Thyroid gland (tissue), 4 donors: ENCODE measurements around the gene AKT2. TPM values are rescaled to one million over a fixed set of nuclear protein-coding genes. Genes with fewer than 3 reads are reported as not detected.

Experiments
- DNase-seq, 2 donors: peaks; one replicate each; pipeline ENCODE4 v3.0.0-alpha.2; 2019
- H3K27ac ChIP-seq, 3 donors: fragments of 200-600 bp; sonication (generic); 1 replicate in 2 of 3; 2 replicates in 1 of 3; pipeline ENCODE4 v1.5.1; 2016 to 2019; ENCODE audit warnings: mild to moderate bottlenecking in 1 of 3, moderate library complexity in 1 of 3
- H3K27me3 ChIP-seq: fragments of 200-600 bp; sonication (generic); one replicate; pipeline ENCODE4 v1.5.1; 2019
- H3K36me3 ChIP-seq, 2 donors: fragments of 200-600 bp; sonication (generic); one replicate each; pipeline ENCODE4 v1.5.1; 2016 to 2019
- H3K4me1 ChIP-seq, 2 donors: fragments of 200-600 bp; sonication (generic); one replicate each; pipeline ENCODE4 v1.5.1; 2017 to 2019
- H3K4me3 ChIP-seq, 3 donors: fragments of 200-600 bp; sonication (generic); replicated peaks in 1 of 3; 1 replicate in 2 of 3; 2 replicates in 1 of 3; pipeline ENCODE4 v1.5.1; 2016; ENCODE audit warnings: mild to moderate bottlenecking in 1 of 3
- H3K9me3 ChIP-seq: fragments of 200-600 bp; sonication (generic); one replicate; pipeline ENCODE4 v1.5.1; 2017
- POLR2A ChIP-seq, 2 donors: fragments of 450-650 bp; IDR thresholded peaks; one replicate each; pipeline ENCODE4 v1.6.1; 2017; ENCODE audit warnings: antibody characterized with exemption in 2 of 2, mild to moderate bottlenecking in 2 of 2, moderate library complexity in 1 of 2
- WGBS, 2 donors: methylation state at CpG; one replicate each; pipeline ENCODE4 v1.1.5; 2017; 5-methylcytosine and 5-hydroxymethylcytosine counted together
- intact Hi-C: fragments of 100-400 bp; cut with DNase I; formaldehyde crosslinking; loops from one replicate; pipeline ENCODE4 v1.15.1; 2023
- total RNA-seq, 4 donors: library from RNA; depleted of rRNA; stranded (reverse); fragments of >200 nt; gene quantifications; one replicate each; pipeline ENCODE4 v1.2.3, GENCODE V29; 2016
- TF ChIP-seq, protein P1 (sequence below), 6 experiments: fragments of 200-600 bp in 3 of 6; fragments of 450-650 bp in 3 of 6; sonication (generic) in 3 of 6; IDR thresholded peaks; one replicate each; pipeline ENCODE4 v1.5.1; 2016 to 2019; ENCODE audit warnings: antibody characterized with exemption in 6 of 6, mild to moderate bottlenecking in 2 of 6, inconsistent platforms in 1 of 6, moderate library complexity in 1 of 6

The AKT2 gene
- total RNA-seq, 4 donors from 2014 or later: 166 to 285 (median 190) TPM

DNA sequence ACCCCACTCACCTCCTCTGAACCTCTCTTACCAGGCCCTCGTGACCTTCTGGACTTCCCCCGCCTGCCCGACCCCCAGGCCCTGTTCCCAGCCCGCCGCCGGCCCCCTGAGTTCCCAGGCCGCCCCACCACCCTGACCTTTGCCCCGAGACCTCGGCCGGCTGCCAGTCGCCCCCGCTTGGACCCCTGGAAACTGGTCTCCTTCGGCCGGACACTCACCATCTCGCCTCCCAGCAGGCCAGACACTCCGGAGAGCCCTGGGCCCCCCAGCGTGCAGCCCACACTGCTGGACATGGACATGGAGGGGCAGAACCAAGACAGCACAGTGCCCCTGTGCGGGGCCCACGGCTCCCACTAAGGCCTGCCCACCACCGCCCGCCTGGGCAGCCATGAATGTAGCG, 70.2 kb downstream of the AKT2 start:
- H3K36me3 ChIP-seq: peaks cover 0 to 3% of the 10 kb centered on the region in 2 donors
- TF ChIP-seq, protein P1, sequence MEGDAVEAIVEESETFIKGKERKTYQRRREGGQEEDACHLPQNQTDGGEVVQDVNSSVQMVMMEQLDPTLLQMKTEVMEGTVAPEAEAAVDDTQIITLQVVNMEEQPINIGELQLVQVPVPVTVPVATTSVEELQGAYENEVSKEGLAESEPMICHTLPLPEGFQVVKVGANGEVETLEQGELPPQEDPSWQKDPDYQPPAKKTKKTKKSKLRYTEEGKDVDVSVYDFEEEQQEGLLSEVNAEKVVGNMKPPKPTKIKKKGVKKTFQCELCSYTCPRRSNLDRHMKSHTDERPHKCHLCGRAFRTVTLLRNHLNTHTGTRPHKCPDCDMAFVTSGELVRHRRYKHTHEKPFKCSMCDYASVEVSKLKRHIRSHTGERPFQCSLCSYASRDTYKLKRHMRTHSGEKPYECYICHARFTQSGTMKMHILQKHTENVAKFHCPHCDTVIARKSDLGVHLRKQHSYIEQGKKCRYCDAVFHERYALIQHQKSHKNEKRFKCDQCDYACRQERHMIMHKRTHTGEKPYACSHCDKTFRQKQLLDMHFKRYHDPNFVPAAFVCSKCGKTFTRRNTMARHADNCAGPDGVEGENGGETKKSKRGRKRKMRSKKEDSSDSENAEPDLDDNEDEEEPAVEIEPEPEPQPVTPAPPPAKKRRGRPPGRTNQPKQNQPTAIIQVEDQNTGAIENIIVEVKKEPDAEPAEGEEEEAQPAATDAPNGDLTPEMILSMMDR (IDR thresholded peaks at IDR 0.05): no peak
- no peak for TF ChIP-seq POLR2A (IDR thresholded peaks at IDR 0.05)
- no peak for DNase-seq
- 90 to 95% methylated on average over 20 to 22 of the region's 22 CpGs for WGBS, 2 donors
- no peak overlapping the region for H3K4me3 ChIP-seq
- no peaks in the 10 kb centered on the region for H3K9me3 ChIP-seq
- H3K27me3 ChIP-seq: no peaks in the 10 kb centered on the region
- peaks cover 0 to 22% of the 10 kb centered on the region in 2 donors for H3K4me1 ChIP-seq
- intact Hi-C loops: no loop called here
- no peak overlapping the region for H3K27ac ChIP-seq

DNA sequence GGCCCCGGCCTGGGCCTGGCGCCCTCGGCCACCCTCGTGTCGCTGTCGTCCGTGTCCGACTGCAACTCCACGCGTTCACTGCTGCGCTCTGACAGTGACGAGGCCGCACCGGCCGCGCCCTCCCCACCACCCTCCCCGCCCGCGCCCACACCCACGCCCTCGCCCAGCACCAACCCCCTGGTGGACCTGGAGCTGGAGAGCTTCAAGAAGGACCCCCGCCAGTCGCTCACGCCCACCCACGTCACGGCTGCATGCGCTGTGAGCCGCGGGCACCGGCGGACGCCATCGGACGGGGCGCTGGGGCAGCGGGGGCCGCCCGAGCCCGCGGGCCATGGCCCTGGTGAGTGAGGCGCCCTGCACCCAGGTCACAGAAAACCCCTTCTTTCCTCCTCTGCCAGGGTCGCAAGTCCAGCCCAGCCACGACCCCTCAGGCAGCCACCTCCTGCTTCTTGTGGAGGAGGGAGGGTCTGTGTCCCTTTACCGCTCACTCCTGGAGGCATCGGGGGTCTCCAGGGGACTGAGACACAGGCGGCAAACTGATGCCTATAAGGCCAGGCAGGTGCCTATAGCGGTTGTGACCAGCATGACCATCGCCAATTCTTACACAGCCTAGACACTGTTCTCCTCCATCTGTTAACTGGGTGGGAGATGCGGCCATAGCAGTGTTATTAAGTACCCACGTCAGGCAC, 71.1 kb downstream of the AKT2 start:
- no peaks in the 10 kb centered on the region for H3K27me3 ChIP-seq
- no peak for DNase-seq
- intact Hi-C loops: no loop called here
- WGBS, 2 donors: 94 to 96% methylated on average over 27 to 38 of the region's 50 CpGs
- no peaks in the 10 kb centered on the region for H3K9me3 ChIP-seq
- H3K36me3 ChIP-seq: peaks cover 0 to 6% of the 10 kb centered on the region in 2 donors
- no peak overlapping the region for H3K27ac ChIP-seq
- no peak for TF ChIP-seq POLR2A (IDR thresholded peaks at IDR 0.05)
- TF ChIP-seq, protein P1 (IDR thresholded peaks at IDR 0.05): no peak
- peaks cover 0 to 22% of the 10 kb centered on the region in 2 donors for H3K4me1 ChIP-seq
- H3K4me3 ChIP-seq: no peak overlapping the region

DNA sequence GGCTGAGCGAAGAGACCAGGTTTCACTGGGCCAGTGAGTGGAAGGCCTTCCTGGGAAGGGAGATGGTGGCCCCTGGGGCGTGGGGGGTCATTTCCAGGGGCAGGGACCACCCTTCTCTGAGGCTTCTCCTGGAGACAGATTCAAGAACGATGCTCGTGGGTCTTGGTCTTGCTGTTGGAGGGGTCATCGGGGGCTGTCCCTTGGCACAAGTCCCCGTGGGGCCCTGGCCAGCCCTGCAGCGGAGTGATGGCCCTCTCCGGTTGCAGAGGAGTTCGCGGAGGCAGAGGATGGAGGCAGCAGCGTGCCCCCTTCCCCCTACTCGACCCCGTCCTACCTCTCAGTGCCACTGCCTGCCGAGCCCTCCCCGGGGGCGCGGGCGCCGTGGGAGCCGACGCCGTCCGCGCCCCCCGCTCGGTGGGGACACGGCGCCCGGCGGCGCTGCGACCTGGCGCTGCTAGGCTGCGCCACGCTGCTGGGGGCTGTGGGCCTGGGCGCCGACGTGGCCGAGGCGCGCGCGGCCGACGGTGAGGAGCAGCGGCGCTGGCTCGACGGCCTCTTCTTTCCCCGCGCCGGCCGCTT, 71.8 kb downstream of the AKT2 start:
- 94% methylated on average over 35 to 42 of the region's 53 CpGs for WGBS, 2 donors
- Histone ChIP-seq H3K27ac (no peak overlapping the region), H3K4me3 (no peak overlapping the region), H3K9me3 (no peaks in the 10 kb centered on the region), H3K4me1 (peaks cover 0 to 22% of the 10 kb centered on the region in 2 donors), H3K27me3 (no peaks in the 10 kb centered on the region), H3K36me3 (peaks cover 0 to 6% of the 10 kb centered on the region in 2 donors)
- intact Hi-C loops: no loop called here
- TF ChIP-seq POLR2A (IDR thresholded peaks at IDR 0.05): no peak
- TF ChIP-seq, protein P1 (IDR thresholded peaks at IDR 0.05): no peak
- DNase-seq: no peak

DNA sequence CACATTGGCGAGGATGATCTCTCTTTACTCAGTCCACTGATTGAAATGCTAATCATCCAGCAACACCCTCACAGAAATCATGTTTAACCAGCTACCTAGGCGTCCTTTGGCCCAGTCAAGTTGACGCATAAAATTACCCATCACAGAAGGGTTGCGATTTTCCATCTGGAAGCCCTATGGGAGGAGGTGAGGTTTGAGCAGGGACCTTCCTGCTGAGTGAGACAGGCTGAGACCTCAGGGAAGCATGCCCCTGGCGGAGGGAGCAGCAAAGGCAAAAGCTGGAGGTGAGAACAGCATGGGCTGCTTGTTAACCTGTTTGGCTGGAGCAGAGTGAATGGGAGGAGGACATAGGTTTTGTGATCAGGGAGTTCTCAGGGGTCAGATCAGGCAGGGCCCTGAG, 74.3 kb downstream of the AKT2 start:
- TF ChIP-seq, protein P1 (IDR thresholded peaks at IDR 0.05): no peak
- TF ChIP-seq POLR2A (IDR thresholded peaks at IDR 0.05): no peak
- intact Hi-C loops: no loop called here
- Histone ChIP-seq H3K9me3 (no peaks in the 10 kb centered on the region), H3K27me3 (no peaks in the 10 kb centered on the region), H3K4me3 (no peak overlapping the region), H3K27ac (no peak overlapping the region), H3K4me1 (no peaks in the 10 kb centered on the region), H3K36me3 (peaks cover 0 to 6% of the 10 kb centered on the region in 2 donors)
- DNase-seq: no peak
- WGBS, 2 donors: 87 to 91% methylated on average over 5 of the region's 5 CpGs

DNA sequence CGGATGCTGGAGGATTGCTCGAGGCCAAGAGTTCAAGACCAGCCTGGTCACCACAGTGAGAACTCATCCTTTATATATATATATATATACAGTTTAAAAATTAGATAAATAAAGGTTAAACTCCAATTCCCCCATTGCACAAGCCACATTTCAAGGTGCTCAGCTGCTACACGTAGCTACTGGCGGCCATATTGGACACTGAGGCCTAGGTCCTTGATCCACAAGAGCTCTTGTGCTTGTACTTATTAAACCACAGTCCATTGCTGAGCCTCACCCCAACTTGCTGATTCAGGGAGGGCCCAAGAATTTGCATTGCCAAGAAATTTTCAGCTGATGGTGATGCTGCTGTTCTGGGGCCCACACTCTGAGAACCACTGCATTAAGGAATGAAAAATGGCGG, 76.5 kb downstream of the AKT2 start:
- no peak for TF ChIP-seq POLR2A (IDR thresholded peaks at IDR 0.05)
- TF ChIP-seq, protein P1 (IDR thresholded peaks at IDR 0.05): no peak
- 92 to 97% methylated on average over 5 of the region's 5 CpGs for WGBS, 2 donors
- intact Hi-C loops: no loop called here
- Histone ChIP-seq H3K27ac (no peak overlapping the region), H3K36me3 (peaks cover 6 to 11% of the 10 kb centered on the region in 2 donors), H3K27me3 (no peaks in the 10 kb centered on the region), H3K4me3 (no peak overlapping the region), H3K4me1 (no peaks in the 10 kb centered on the region), H3K9me3 (no peaks in the 10 kb centered on the region)
- no peak for DNase-seq
